CD4-positive, alpha-beta T cell treated with Interferon gamma for 1 hour (primary cell): ENCODE results near the gene CTDP1.
"Not testable (repeated sequence)": the region's sequence is repeated elsewhere in the genome, so short reads cannot be mapped to it uniquely, and the experiment has no call there.

Source experiments
- DNase-seq: peaks from one replicate; pipeline ENCODE4 v3.0.0-alpha.2; 2020

The CTDP1 gene

DNA sequence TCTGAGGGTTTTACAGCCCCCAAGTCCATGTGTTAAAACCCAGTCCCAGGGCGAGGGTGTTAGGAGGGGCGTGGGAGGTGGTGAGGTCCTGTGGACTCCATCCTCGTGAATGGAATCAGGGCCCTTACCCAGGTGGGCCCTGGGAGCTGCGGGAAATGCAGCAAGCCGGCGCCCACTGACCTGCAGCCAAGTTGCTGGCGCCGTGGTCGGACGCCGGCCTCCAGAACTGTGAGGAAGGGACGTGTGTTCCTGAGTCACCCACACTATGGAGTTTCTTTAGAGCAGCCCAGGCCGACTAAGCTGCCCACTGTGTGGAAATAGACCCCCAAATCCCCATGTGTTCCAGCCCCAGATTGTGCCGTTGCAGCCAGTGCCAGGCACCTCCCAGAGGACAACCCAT, 26.4 kb downstream of the CTDP1 start:
- DNase-seq = no peak

DNA sequence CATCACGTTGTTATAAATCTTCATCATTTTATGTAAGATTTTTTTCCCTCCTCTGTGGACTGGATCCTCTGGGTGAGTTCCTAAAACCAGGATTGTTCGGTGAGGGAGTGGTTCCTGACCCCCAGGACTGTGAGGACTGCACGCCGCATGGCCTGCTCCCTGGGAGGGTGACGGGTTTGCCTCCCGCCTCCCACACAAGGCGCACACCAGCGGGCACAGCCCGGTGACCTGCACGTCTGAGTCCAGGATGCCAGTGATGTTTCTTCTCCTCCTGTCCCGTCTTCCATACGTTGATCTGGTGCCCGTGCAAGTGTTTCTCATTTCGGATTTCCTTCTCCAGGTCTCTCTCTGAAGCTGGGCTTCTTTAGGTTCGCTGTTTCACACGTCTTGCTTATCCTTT, 27.1 kb downstream of the CTDP1 start:
- no peak for DNase-seq

DNA sequence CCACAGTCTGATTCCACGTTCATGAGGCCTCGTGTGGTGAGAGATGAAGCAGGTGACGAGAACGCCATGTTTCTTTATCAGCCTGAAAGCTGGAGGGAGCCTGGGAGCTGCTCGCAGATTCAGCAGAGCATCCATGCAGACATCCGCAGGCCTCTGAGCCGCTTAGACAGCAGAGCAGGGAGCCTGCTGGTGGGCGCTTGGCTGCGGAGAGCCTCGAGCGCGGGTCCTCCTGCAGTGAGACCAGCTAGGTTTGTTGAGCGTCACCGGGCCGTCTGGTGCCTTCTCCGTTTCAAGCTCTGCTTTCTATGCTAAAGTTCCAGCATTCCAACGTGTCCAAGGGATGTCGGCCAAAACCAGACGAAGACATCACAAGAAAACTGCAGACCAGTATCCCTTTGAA, 27.6 kb downstream of the CTDP1 start:
- no peak for DNase-seq

DNA sequence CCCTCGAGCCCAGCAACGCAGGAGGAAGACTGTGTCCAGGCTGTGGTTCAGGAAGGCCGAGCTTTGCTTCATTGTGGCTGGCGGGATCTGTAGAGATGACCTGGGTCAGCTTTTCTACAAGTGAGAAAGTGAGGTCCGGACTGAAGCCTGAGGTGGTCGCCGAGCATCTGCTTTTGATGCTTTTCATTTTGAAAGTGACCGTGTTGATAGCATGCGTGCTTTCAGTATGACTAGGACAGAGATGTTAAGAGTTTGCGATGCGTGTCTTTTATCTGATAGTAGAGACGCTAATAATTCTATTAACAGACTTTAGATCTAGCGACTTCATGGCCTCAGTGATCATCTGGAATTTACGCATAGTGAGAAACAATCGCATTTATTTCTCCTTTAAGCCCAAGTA, 28.1 kb downstream of the CTDP1 start:
- DNase-seq = no peak

DNA sequence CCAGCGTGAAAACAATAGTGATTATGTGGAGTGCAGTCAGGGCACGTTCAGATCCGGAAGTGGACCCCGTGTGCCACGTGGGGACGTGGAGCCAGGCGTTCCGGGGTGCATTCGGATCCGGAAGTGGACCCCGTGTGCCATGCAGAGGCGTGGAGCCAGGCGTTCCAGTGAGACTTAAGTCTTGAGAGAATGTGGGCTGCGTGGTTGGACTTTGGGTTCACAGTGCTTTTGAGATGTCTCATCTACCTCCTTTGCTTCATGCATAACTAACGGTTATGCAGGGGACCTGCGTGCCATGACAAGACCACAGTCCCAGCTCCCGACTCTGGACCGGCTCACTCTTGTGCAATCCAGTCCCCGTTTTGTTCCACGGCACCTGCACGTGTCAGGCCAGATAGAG, 28.8 kb downstream of the CTDP1 start:
- no peak for DNase-seq

DNA sequence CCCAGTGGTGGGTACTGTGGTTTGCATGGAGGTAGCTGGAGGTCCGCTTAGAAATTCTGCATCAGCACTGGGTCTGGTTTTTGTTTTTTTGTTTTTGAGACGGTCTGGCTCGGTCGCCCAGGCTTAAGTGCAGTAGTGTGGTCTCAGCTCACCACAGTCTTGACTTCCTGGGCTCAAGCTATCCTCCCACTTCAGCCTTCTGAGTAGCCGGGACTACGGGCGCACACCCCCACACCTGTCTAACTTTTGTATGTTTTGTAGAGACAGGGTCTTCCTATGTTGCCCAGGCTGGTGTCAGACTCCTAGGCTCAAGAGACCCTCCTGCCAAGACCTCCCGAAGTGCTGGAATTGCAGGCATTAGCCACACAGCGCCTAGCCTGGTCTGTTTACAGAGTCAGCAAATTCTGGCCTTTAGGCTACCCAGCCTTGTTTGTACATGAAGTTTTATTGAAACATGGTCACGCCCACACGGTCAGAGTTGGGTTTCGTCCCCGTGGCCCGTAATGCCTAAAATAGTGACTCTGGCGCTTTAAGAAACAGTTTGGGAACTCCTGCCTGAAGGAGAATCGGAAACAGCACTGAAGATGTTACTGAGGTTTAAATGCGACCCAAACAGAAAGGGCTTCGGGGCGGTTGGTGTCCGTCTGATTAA, 32.7 kb downstream of the CTDP1 start:
- no peak for DNase-seq

DNA sequence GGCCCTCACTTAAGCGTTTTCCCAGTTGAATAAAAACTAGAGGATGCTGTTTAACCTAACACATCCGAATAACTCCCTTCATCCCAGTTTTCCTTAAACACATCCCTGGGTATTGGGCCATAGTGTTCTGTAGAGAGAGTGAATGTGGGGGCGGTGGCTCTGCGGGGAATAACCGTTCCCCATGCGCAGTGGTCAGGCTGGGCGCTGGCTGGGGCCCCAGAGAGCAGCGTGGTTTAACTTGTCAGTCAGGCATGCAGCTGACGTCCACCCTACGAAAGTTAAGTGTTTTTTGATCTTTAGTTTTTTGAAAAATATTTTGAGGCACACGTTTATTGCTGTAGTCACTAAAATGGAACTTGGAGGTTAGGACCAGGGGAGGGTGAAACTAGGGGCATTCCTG, 33.7 kb downstream of the CTDP1 start:
- no peak for DNase-seq

DNA sequence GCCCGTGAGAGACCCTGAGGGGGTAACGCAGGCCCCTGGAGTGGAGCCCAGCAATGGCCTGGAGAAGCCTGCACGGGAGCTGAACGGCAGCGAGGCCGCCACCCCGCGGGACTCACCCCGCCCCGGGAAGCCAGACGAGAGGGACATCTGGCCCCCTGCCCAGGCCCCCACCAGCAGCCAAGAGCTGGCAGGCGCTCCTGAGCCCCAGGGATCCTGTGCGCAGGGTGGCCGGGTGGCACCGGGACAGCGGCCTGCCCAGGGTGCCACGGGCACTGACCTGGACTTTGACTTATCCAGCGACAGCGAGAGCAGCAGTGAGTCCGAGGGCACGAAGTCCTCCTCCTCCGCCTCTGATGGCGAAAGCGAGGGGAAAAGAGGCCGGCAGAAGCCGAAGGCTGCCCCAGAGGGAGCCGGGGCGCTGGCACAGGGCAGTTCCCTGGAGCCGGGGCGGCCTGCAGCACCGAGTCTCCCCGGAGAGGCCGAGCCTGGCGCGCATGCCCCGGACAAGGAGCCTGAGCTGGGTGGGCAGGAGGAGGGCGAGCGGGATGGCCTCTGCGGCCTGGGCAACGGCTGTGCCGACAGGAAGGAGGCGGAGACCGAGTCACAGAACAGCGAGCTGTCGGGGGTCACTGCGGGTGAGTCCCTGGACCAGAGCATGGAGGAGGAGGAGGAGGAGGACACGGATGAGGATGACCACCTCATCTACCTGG, 35.1 kb downstream of the CTDP1 start:
- no peak for DNase-seq

DNA sequence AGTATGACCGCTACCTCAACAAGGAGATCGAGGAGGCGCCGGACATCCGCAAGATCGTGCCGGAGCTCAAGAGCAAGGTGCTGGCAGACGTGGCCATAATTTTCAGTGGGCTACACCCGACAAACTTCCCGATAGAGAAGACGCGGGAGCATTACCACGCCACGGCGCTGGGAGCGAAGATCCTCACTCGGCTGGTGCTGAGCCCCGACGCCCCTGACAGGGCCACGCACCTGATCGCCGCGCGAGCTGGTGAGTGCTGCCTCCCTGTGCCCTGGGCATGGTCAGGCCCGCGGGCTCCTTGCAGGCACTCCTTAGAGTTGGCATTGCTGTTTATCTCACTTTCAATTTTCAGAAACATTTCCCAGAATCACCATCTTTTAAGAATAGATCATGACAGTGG, 35.7 kb downstream of the CTDP1 start:
- no peak for DNase-seq

DNA sequence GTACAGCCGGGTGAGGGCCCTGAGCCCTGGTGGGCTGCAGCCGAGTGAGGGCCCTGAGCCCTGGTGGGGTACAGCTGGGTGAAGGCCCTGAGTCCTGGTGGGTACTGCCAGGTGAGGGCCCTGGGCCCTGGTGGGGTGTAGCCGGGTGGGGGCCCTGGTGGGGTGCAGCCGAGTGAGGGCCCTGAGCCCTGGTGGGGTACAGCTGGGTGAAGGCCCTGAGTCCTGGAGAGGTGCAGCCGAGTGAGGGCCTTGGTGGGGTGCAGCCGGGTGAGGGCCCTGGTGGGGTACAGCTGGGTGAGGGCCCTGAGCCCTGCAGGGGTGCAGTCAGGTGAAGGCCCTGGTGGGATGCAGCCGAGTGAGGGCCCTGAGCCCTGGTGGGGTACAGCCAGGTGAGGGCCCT, 37.5 kb downstream of the CTDP1 start:
- no peak for DNase-seq

DNA sequence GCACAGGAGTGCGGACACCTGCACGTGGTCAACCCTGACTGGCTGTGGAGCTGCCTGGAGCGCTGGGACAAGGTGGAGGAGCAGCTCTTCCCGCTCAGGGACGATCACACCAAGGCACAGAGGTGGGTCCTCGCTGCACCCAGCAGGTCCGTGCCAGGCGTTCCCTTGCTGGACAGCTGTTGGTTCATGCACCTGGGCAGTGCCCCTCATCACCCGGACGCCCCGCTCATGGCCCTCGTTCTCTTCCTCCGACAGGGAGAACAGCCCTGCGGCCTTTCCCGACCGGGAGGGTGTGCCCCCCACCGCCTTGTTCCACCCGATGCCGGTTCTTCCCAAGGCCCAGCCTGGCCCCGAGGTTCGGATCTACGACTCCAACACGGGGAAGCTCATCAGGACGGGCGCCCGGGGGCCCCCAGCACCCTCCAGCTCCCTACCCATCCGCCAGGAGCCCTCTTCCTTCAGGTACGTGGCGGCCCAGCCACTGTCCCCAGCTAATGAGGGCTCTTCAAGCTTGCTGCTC, 38.0 kb downstream of the CTDP1 start:
- DNase-seq = no peak

DNA sequence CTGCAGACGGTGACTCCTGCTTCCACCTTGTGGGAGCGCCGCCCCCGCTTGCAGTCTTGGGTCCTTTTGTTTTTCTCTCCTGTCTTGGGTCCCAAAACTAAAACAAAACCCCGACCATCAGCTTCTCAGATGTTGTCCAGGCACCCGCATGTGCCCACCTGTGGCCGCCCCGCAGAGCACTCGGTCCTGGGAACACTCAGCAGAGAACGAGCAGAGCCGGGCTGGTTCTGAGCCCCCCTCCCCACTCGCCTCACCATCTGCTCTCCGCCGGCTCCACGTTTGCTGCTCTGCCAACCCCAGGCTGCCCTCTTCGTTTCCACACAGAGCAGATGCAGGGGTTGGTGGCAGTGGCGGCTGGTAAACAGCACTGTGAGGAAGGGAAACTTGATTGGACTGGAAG, 38.5 kb downstream of the CTDP1 start:
- DNase-seq = no peak

DNA sequence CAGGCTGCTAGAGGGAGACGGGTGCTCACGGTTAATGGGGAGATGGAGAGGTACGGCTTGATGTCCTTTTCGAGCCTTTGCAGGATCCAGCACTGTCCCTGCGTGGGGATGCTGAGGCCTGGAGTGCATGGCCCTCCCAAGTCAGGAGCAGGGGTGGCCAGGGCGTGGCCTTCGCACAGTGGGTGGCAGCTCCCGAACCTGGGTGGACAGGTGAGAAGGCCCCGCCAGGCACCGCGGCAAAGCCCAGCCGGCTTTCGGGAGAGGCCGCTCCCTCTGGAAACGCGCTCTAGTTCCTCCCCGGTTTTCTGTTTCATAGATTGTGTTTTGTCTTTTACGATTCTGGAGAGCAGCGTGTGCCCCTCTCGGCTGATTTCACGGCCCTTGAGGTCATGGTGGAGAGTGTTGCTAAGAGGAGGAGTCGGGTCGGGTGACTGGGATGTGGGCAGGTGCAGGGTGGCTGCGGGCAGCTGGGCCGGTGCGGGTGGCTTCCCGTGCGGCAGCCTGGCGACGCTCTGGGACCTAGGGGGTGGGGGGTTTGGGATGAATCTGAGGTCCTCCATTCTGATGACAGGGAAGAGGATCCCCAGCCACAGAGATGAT, 39.4 kb downstream of the CTDP1 start:
- DNase-seq = no peak

DNA sequence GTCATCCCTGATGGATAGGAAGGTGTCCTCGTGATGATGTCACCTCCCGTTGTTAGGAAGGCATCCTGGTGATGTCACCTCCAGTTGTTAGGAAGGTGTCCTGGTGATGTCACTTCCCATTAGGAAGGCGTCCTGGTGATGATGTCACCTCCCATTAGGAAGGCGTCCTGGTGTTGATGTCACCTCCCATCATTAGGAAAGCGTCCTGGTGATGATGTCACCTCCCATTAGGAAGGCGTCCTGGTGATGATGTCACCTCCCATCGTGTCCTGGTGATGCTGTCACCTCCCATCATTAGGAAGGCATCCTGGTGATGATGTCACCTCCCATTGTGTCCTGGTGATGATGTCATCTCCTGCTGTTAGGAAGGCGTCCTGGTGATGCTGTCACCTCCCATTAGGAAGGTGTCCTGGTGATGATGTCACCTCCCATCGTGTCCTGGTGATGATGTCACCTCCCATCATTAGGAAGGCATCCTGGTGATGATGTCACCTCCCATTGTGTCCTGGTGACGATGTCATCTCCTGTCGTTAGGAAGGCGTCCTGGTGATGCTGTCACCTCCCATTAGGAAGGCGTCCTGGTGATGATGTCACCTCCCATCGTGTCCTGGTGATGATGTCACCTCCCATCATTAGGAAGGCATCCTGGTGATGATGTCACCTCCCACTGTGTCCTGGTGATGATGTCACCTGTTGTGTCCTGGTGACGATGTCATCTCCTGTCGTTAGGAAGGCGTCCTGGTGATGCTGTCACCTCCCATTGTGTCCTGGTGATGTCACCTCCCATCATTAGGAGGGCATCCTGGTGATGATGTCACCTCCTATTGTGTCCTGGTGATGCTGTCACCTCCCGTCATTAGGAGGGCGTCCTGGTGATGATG, 40.1 kb downstream of the CTDP1 start:
- not testable (repeated sequence) for DNase-seq

DNA sequence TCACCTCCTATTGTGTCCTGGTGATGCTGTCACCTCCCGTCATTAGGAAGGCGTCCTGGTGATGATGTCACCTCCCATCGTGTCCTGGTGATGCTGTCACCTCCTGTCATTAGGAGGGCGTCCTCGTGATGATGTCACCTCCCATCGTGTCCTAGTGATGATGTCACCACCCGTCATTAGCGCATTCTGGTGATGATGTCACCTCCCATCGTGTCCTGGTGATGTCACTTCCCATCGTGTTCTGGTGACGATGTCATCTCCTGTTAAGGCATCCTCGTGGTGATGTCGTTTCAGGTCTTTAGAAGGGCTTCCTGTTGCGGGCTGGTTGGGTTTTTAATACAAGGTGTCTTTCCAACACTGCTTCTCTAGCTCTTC, 40.7 kb downstream of the CTDP1 start:
- no peak for DNase-seq

DNA sequence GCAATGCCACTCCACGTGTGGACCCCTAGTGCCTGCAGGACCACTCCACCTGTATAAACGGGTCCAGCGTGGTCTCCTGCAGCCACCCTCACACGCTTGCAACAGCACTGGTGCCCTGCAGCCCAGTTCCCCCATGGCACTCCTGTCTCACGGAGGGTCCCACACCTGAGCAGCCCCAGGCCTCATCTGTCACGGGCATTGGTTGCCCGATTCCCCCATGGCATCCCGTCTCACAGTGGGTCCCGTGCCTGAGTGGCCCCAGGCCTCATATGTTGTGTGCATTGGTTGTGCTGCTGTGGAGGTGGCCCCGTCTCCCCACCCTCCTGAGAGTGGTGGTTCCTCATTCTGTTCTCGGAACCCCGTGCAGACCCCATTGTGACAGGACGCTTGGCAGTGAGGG, 43.4 kb downstream of the CTDP1 start:
- DNase-seq = no peak

DNA sequence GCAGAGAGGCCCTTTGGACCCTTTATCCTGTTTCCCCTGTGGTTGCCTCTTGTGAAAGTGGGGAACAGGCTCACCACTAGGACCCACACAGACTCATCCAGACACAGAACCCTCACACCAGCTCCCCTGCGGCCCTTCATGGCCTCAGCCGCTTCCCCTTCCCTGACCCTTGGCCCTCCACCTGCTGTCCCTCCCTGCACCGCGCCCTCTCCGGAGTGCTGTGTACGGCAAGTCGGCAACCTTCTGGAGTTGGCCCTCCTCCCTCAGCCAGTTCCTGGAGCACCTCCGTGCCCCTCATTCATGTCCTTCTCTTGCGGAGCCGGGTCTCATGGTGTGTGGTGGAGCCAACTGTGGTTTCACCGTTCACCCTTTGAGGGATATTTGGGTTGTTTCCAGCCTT, 44.0 kb downstream of the CTDP1 start:
- DNase-seq = no peak

DNA sequence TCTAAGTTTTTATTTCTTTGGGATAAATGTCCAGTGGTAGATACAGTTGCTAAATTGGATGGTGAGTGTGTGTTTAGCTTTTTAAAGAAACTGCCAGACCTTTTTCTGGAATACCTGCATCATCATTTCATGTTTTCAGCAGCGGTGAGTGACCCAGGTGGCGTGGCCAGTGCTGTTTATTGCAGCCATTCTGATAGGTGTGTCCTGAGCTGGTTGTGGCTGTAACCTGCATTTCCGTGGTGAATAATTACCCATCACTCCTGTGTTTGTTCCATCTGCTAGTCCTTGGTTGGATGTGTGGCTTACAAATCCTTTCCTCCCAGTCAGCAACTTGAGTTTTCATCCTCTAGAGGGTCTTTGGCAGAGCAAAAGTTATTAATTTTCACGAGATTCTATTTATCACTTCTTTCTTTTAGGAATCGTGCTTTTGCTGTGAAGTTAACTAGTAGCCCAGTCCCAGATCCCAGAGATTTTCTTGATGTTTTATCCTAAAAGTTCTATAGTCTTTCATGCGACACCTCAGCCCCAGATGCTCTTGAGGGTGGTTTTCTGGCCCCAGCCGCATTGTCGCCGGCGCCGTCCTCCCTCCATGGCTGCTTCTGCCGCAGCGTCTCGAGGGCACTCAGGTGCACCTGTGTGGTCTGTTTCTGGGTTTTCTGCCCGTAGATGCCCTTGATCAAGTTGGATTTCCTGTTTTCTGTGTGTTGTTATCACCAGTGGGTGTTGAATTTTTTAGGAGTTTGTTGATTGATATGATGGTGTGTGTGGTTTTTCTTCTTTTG, 44.9 kb downstream of the CTDP1 start:
- no peak for DNase-seq

DNA sequence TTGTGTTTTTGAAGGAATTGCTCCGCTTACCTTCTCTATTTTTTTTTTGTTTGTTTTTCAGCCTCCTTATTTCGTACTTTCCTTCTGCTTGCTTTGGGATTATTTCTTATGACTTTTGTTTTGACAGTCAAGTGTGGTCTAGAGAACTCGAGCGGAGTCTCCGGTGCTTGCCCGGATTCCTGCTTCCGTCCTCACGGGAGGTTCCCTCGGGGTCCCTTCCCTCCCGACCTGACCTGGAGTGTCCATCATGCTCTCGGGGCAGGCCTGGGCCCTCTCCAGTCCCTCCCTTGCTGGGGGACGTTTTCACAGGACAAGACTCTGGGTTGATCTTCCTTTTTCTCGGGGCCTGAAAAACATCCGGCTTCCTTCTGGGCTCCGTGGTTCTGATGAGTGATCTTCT, 45.9 kb downstream of the CTDP1 start:
- DNase-seq = no peak

DNA sequence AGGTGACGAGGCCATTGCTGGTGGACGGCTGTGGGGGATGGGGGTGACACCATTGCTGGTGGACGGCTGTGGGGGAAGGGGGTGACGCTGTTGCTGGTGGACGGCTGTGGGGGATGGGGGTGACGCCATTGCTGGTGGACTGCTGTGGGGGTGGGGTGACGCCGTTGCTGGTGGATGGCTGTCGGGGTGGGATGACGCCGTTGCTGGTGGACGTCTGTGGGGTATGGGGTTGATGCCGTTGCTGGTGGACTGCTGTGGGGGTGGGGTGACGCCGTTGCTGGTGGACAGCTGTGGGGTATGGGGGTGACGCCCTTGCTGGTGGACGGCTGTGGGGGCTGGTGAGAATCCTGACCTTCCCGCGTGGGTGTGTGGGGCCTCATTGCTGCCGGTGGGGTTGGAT, 47.1 kb downstream of the CTDP1 start:
- DNase-seq = no peak

DNA sequence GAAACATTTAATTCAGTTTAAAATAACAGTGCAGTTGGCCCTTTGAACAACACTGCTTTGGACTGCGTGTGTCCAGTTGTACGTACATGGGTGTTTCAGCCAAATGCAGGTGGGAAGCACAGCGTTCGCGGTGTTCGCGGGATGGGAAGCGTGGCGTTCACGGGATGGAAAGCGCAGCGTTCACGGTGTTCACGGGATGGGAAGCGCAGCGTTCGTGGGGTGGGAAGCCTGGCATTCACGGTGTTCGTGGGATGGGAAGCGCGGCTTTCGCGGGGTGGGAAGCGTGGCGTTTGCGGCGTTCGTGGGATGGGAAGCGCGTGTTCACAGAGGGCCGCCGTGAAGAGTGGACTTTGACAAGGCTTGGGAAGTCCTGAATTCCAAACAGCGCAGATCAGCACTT, 47.6 kb downstream of the CTDP1 start:
- no peak for DNase-seq

DNA sequence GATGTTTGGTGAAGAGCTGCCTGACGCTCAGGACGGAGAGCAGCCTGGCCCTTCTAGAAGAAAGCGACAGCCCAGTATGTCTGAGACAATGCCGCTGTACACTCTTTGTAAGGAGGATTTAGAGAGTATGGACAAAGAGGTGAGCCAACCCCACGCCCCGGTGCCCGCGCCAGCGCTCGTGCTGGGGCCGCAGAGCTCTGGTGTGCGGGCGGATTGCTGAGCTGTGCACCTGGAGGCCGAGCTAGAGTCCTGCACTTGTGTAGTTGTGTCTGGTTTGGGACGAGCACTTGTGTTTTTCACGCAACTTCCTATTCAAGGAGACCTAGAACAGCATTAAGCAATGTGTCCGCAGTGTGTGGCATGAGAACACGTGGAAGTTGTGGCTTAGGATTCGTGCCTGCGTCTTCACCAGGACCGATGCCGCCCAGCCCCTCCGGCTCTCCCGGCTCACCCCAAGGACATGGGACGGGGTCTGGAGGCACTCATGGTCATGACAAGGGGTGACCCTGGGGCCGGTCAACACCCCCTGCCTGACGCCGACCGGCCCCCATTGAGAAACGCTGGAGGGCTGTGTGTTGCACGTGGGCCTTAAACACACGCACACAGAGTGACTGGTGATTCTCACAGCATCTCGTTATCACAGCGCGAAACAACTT, 49.5 kb downstream of the CTDP1 start:
- no peak for DNase-seq
